GM19463 (cell line): Measurements from ENCODE around the gene DNAJA4.
A peak's percentile ranks its signal among the peaks of the same experiment; 100 is the strongest.

ENCODE experiments used
- ATAC-seq: cut with Tn5 transposase; IDR thresholded peaks from one replicate; pipeline ENCODE4 v1.9.1; 2021; ENCODE audit warnings: mild to moderate bottlenecking, moderate library complexity; ENCODE audit not compliant: unreplicated experiment

Gene DNAJA4

GRCh38 chr15:78313383-78313782, 49.0 kb downstream of the DNAJA4 start:
- ATAC-seq, result no peak

GRCh38 chr15:78314181-78314581, 49.8 kb downstream of the DNAJA4 start:
- ATAC-seq, result no peak

- no peak for ATAC-seq
Measured at GRCh38 chr15:78315686-78316282, 51.4 kb downstream of the DNAJA4 start.

- peak; percentile 71 for ATAC-seq
Measured at GRCh38 chr15:78316283-78317083, 52.1 kb downstream of the DNAJA4 start.

- ATAC-seq, result no peak
Measured at GRCh38 chr15:78317145-78317836, 52.9 kb downstream of the DNAJA4 start.

- no peak for ATAC-seq
Measured at GRCh38 chr15:78319588-78319987, 55.2 kb downstream of the DNAJA4 start.

GRCh38 chr15:78320183-78320582, 55.8 kb downstream of the DNAJA4 start:
- ATAC-seq, result no peak

- ATAC-seq, result no peak
Measured at GRCh38 chr15:78321041-78321570, 56.7 kb downstream of the DNAJA4 start.

GRCh38 chr15:78321786-78322185, 57.4 kb downstream of the DNAJA4 start:
- ATAC-seq, result no peak

- ATAC-seq, result no peak
Measured at GRCh38 chr15:78322243-78322642, 57.9 kb downstream of the DNAJA4 start.

- no peak for ATAC-seq
Measured at GRCh38 chr15:78322724-78323521, 58.6 kb downstream of the DNAJA4 start.

GRCh38 chr15:78323693-78324092, 59.3 kb downstream of the DNAJA4 start:
- ATAC-seq, result no peak

GRCh38 chr15:78324144-78324543, 59.8 kb downstream of the DNAJA4 start:
- no peak for ATAC-seq

GRCh38 chr15:78325092-78325843, 60.9 kb downstream of the DNAJA4 start:
- ATAC-seq, result no peak

- ATAC-seq, result no peak
Measured at GRCh38 chr15:78327466-78327865, 63.1 kb downstream of the DNAJA4 start.

- ATAC-seq, result no peak
Measured at GRCh38 chr15:78329625-78330024, 65.3 kb downstream of the DNAJA4 start.
